Fibroblast of pulmonary artery (primary cell): Measurements from ENCODE around the gene KANK2.

Source experiments
- DNase-seq: peaks from one replicate; pipeline ENCODE4 v3.0.0-alpha.2; 2010; ENCODE audit warnings: low read depth
- H3K4me3 ChIP-seq: replicated peaks from 2 replicates; pipeline ENCODE4 v1.5.1; 2011; ENCODE audit warnings: low read depth, mild to moderate bottlenecking, control low read depth, low read length, moderate library complexity
- TF ChIP-seq, protein P1 (sequence below): IDR thresholded peaks from 2 replicates; pipeline ENCODE4 v1.5.1; 2011; ENCODE audit warnings: mild to moderate bottlenecking, control low read depth, low read length, inconsistent platforms; ENCODE audit errors: missing control alignments

Gene KANK2

DNA sequence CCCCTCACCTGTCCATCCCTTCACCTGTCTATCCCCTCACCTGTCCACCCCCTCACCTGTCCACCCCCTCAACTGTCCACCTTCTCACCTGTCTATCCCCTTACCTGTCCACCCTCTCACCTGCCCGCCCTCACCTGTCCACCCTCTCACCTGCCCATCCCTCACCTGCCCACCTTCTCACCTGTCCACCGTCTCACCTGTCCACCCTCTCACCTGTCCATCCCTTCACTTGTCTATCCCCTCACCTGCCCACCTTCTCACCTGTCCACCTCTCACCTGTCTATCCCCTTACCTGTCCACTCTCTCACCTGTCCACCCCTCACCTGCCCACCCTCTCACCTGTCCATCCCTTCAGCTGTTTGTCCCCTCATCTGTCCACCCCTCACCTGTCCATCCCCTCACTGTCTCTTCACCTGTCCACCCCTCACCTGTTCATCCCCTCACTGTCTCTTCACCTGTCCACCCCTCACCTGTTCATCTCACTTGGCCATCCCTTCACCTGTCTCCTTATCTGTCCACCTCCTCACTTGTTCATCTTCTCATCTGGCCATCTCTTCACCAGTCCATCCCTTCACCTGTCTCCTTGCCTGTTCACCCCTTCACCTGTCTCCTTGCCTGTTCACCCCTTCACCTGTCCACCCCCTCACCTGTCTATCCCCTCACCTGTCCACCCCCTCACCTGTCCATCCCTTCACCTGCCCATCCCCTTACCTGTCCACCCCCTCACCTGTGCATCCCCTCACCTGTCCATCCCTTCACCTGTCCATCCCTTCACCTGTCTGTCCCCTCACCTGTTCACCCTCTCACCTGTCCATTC lies 12.7 kb upstream of the KANK2 start:
- DNase-seq: no peak
- H3K4me3 ChIP-seq: no peak overlapping the region
- TF ChIP-seq, protein P1, sequence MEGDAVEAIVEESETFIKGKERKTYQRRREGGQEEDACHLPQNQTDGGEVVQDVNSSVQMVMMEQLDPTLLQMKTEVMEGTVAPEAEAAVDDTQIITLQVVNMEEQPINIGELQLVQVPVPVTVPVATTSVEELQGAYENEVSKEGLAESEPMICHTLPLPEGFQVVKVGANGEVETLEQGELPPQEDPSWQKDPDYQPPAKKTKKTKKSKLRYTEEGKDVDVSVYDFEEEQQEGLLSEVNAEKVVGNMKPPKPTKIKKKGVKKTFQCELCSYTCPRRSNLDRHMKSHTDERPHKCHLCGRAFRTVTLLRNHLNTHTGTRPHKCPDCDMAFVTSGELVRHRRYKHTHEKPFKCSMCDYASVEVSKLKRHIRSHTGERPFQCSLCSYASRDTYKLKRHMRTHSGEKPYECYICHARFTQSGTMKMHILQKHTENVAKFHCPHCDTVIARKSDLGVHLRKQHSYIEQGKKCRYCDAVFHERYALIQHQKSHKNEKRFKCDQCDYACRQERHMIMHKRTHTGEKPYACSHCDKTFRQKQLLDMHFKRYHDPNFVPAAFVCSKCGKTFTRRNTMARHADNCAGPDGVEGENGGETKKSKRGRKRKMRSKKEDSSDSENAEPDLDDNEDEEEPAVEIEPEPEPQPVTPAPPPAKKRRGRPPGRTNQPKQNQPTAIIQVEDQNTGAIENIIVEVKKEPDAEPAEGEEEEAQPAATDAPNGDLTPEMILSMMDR: no peak

DNA sequence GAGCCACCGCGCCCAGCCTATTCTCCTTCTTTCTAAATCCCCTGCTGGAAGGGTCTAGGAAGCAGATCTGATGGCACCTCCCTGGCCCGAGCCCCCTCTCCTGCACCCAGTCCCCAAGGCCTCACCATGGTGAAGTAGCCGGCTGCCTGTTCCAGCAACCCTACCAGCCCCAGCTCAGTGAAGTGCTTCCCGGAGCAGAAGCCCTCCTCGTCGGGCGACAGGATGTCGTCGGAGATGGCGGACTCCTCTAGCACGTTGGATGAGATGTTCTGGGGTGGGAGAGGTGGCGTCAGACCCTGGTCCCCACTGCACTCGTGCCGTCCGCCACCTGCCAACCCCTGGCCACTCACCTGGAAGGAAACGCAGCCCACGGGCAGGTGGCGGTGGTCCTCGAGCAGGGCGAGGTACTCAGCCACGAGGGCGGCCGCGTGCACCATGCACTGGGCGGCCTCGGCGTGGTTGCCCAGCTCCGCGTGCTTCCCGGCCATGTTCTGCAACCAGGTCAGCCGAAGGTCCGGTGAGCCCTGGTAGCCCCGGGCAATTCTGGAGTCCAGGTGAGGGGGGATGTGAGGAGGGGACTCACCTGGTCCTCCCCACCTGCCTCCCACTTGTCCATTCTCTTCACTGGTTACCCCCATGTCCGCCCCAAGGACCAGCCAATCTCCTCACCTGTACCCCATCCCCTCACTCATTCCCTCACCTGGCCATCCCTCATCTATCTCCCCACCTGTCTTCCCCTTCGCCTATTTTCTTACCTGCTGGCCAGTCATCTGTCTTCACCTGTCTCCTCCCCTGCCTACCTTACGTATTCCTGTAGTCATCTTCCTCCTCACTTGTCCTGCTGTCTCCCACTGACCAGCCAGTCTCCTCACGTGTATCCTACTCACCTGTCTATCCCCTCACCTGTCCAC lies 11.5 kb upstream of the KANK2 start:
- TF ChIP-seq, protein P1: no peak
- no peak overlapping the region for H3K4me3 ChIP-seq
- DNase-seq: no peak

DNA sequence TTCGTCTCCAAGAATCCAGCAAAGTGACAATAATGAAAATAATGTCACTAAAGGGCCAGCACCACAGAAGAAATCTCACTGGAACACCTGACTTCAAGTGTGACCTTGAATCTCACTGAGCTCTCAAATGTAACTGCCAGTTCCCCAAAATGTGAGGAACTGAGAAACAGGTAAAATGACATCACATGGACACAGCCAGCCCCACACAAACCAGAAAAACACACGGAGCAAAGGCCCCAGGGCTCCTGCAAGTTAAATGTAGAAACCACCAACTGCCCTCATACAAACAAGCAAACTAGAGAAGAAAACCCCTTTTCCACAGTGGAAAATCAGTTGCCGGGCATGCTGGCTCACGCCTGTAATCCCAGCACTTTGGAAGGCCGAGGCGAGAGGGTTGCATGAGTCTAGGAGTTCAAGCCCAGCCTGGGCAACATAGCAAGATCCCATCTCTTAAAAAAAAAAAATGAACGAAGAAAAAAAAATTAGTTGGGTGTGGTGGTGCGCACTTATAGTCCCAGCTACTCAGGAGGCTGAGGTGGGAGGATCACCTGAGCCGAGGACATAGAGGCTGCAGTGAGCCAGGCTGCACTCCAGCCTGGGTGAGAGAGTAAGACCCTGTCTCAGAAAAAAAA lies 8.7 kb upstream of the KANK2 start:
- DNase-seq: no peak
- TF ChIP-seq, protein P1: no peak
- no peak overlapping the region for H3K4me3 ChIP-seq

DNA sequence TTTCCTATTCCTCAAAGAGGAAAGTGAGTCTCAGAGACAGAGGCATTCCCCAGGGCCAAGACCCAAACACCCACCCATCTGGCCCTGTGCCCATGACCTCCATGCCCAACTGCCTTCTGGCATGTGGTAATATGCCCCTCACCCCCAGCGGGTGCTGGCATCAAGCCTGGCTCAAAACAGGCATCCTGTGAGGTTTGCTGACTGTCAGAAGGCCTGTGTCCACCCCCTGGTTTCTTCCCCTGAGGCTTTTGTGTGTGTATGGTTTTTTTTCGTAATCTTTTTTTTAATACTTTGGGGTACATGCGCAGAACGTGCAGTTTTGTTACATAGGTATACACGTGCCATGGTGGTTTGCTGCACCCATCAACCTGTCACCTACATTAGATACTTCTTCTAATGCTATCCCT lies 7.6 kb upstream of the KANK2 start:
- no peak for DNase-seq
- H3K4me3 ChIP-seq: no peak overlapping the region
- TF ChIP-seq, protein P1: no peak

DNA sequence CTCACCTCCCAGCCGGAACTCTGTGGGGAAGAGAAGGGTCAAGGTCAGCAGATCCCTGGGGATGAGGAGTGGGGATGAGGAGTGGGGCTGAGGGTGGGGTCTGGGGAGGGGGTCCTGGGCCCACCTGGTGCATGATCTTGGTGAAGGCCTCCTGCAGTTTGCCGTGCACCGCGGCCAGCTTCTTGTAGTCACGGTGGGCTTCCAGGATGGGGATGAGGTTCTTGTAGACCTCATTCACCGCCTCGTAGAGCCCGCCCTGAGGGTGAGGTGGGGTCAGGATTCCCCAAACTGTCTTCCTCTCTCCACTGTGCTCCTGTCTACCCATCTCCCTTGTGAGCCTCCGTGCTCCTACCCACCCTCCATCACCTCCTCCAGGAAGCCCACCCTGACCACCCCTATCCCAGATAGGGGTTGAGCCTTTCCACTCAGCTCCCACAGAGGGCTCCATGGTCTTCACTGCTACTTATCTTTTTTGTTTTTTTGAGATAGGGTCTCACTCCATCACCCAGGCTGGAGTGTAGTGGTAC lies 6.8 kb upstream of the KANK2 start:
- no peak overlapping the region for H3K4me3 ChIP-seq
- no peak for DNase-seq
- TF ChIP-seq, protein P1: no peak

DNA sequence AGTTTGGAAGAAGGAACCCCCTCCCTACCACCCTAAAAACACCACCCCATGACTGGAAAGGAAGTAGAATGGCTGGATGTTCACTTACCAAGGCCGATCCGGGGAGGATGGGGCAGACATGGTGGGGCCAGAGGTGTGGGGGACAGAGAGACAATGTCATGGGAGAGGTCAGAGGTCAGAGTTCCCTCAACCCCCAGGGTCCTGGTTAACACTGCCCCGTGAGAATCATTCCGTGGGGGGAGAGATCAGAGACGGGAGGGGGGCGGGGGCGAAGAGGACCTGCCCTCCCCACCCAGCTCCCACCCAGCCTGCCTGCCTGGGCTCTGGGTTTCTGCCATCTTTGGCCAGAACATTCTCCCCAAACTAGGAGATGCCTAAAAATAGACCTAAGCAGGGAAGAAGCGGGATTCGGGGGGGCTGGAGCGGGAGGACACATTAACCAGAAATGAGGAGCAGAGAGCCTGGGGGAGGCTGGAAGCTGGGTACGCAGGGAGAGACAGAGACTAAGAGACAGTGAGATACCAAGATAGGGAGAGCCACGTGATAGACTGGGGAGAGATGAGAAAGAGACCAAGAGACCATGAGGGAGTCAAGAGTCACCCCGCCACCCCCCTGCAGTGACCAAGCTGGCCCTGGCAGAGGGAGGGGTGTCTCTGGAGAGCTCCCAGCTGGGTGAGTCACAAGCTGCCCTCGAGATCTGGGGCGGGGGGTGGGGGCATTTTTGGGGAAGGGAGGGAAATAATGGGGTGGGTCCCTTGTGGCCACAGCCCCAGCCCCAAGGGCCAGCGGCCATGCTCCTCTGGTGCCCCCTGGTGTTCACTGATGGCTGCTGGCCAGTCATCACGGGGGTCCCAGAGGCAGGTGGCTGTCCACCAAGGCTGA lies 6.1 kb upstream of the KANK2 start:
- DNase-seq: peak; percentile 82
- TF ChIP-seq, protein P1: peak; percentile 70
- no peak overlapping the region for H3K4me3 ChIP-seq
